Stimulated activated CD4-positive, alpha-beta T cell treated with anti-CD3 and anti-CD28 coated beads, Interleukin-12 subunit alpha, Interleukin-12 subunit beta, amount 100 ng/mL, for 24 hours (primary cell): ENCODE measurements around the gene SEC23B.
"Not testable (repeated sequence)": the region's sequence is repeated elsewhere in the genome, so short reads cannot be mapped to it uniquely, and the experiment has no call there.

Experiments used
- DNase-seq, 2 experiments: peaks; one replicate each; pipeline ENCODE4 v3.0.0-alpha.2; 2020; ENCODE audit warnings: low read depth in 2 of 2

Gene SEC23B

DNA sequence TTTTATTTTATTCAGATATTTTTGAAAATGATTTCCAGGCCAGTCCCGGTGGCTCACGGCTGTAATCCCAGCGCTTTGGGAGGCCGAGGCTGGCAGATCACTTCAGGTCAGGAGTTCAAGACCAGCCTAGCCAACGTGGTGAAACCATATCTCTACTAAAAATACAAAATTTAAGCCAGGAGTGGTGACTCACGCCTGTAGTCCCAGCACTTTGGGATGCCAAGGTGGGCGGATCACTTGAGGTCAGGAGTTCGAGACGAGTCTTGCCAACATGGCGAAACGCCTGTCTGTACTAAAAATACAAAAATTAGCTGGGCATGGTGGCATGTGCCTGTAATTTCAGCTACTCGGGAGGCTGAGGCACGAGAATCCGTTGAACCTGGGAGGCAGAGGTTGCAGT lies 19.0 kb downstream of the SEC23B start:
- DNase-seq, result not testable (repeated sequence)

GRCh38 chr20:18527339-18527738 lies 19.6 kb downstream of the SEC23B start:
- DNase-seq, result no peak

DNA sequence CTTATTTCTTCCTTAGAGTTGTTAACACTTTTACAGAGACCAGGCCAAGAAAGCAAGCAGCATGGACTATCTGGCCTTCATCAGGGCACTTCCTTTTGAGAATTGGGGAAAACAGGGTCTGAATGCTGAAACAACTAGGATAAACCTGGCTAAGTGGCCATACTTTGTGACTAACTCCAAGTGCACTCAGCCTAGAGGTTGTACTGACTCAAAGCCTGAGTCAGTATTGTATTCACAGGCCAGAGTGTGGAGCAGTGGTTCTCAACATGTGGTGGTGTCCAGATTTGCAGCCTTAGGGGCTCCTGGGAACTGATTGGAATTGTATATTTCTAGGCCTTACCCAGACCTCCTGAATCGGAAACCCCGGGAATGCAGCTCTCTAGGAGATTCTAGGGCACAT lies 20.1 kb downstream of the SEC23B start:
- DNase-seq, result no peak

DNA sequence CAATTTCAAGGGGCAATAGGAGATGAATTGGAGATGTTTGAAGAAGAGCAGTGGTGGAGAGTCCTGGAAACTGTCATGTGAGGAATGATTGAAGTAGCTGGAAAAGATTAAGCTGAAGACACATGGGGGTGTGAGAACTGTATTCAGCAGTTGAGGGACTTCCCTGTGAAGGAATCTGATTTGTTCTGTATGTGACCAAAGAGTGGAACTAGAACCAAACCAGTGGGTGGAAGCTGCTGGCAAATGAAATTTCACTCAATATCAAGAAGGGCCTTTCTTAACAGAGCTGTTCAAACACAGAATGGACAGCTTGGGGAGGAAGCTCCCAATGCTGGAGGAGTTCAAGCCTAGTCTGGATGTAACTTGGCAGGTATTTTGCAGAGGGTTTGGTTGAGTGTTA lies 21.3 kb downstream of the SEC23B start:
- DNase-seq, result no peak

DNA sequence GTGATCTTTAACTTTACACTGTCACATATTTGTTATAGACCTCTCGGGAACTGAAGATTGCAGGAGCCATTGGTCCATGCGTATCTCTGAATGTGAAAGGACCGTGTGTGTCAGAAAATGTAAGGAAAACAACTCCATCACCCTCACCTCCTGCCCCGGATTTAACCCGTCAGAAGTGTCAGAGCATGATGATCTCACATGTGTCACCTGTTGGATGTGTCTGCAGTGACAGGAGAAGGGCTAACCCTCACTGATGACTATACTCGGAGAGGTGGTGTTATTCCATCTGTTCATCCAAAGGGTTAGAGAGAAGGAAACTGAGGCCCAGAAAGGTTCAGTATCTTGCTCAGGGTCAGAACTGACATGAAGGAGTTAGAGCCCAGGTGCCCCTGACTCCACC lies 24.9 kb downstream of the SEC23B start:
- no peak for DNase-seq

DNA sequence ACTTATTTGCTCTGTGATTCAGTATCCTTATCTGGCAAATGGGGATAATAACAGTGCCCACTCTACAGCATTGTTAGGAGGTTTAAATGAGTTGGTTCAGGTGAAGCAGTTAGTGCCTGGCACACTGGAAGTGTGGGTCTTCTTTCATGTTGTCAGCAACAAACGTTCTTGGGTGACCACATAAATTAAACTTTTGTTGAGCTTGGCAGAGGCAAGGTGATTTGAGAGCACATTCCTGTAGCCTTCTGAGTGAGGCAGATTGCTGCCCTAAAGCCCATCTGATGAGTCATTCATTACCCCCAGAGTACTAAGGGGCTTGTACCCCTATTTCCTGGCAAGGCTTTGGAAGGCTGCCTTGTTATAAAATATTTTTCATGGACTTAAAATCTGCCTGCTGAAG lies 25.8 kb downstream of the SEC23B start:
- no peak for DNase-seq

DNA sequence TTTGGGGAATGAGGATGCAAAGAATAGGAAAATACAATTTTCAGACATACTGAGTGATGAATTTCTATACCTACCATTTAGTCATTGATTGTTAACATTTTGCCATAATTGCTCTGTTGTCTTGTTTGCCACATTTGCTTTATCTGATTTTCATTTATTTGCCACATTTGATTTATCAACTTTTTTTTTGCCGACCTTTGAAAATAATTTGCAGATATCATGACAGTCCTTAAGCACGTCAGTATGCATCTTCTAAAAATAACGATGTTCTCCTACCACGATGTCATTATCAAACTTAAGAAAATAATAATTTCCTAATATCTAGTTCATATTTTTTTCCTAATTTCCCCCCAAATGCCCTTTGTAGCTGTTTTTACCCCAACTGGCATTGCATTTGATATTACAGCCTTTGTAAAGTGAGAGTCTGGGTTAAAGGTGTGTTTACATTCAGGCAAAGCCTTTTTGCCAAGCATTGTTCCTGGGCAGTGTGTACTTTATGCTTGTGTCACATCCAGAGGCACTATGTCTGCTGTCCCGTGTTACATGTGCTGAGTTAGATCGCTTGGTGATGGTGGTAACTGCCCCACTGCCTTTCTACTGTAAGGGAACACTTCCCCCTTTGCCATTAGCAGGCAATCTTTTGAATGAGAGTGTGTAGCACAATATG lies 26.4 kb downstream of the SEC23B start:
- DNase-seq, result no peak

GRCh38 chr20:18537651-18538050 lies 29.9 kb downstream of the SEC23B start:
- DNase-seq, result no peak

DNA sequence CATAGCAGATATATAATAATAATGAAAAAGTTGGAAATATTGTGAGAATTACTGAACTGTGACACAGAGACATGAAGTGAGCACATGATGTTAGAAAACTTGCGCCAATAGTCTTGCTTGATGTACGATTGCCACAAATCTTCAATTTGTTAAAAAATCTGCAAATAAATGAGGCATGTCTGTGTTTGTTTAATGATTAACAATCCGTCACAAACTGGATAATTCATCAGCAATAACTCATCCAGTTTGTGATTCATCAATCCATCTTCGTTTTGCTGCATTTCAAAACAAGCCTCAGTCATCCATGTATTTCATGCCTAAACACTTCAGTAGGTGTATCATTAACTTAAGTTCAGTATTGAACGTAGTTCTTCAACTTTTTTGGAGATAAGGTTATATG lies 34.0 kb downstream of the SEC23B start:
- no peak for DNase-seq

DNA sequence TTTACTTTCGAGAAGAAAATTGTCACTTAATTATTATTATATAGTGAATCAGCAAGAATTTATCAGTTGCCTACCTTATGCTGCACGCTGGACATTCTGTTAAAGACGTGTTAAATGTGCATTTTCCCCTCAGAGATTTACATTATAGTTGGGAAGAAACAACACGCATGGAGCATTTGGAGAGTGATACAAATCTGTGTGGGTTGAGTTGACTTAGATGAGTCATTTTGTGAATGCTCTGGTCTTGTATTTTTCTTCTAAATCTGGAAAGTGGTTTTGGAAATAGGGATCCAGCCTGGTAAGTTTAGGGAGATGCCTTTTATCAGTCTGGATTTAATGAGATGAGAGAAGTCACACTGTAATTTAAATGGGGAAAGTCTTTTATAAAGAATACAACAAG lies 35.5 kb downstream of the SEC23B start:
- DNase-seq, result no peak

- DNase-seq, result no peak
Measured at GRCh38 chr20:18543932-18544331, 36.2 kb downstream of the SEC23B start.

DNA sequence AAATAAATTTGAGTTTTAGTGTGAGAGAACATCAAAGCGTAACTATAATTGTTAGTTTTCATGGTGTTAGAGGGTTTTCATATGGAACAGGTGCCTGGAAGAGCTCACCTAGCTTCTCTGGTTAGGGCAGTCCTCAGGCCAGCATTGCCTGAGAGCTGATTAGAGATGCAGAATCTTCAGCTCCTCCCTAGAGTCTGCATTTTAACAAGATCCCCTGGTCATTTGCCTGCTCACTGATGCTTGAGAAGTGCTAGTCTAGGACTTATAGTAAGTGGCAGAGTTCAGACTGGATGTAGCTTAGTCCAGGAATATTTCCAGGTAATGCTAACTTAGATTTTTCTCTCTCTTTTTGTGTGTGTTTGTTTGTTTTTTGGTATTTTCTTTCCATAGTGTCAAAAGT lies 37.8 kb downstream of the SEC23B start:
- DNase-seq, result no peak

- no peak for DNase-seq
Measured at GRCh38 chr20:18548465-18548864, 40.7 kb downstream of the SEC23B start.

GRCh38 chr20:18553746-18554145 lies 46.0 kb downstream of the SEC23B start:
- DNase-seq, result no peak

DNA sequence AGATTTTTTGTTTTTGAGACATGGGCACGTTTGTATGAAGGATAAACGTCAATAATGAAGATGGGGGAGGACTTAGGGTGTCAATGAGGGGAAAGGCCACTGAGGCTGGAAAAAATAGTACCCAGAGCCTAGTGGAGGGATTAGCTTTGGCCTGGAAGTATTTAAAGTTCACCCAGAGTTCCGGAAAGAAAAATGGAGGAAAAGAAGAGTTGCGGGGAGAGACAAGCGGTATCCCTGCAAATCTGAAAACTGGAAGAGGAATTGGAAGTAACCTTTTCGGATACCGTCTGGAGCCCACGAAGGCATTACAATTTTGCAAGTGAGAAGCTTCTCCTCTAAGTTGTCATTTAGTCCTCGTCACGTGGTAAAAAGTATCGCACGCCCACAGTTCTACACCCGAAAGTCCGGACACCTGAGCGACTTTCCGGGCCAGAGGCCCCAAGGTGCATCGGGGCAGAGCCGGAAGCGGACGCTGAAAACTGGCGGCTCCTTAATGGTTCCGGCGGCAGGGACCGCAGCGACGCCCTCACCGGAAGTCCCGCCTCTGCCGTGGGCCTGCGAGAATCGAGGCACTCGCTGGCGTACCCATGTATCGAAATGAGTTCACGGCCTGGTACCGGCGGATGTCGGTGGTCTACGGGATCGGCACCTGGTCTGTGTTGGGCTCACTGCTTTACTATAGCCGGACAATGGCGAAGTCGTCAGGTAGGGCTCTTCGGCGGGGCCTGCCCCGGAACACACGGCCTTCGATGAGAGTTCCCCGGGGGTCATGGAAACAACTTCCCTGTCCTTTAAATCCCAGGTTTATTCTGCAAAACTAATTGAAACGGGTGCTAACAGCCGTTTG lies 59.4 kb downstream of the SEC23B start, which contains the start of gene SMIM26:
SMIM26 (plus strand) TSS at position 541 of the 847 bp plus-strand sequence; CDS start at position 588, 47 bp downstream.
- peak; percentile 89 to 92 for DNase-seq

GRCh38 chr20:18567739-18568091 lies 60.0 kb downstream of the SEC23B start:
- no peak for DNase-seq

- no peak for DNase-seq
Measured at GRCh38 chr20:18571009-18571408, 63.3 kb downstream of the SEC23B start.

- no peak for DNase-seq
Measured at GRCh38 chr20:18571578-18571977, 63.8 kb downstream of the SEC23B start.

DNA sequence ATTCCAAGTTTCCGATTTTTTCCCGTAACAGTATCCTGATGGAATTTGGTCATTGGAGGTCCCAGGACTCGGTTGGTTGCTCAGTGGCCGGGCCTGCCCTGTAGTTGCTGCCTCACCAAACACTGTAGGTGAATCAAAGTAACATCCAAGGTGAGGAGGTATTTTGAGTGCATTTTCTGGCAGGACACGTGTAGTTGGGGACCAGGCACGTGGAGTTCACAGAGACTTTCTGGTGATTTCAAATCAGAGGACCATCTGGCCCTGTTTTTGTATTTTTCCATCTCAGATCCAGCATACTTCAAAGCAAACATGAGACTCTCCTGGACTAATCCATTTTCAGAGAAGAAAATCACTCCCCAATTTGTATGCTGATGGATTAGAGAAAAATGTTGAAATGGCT lies 70.2 kb downstream of the SEC23B start:
- no peak for DNase-seq

DNA sequence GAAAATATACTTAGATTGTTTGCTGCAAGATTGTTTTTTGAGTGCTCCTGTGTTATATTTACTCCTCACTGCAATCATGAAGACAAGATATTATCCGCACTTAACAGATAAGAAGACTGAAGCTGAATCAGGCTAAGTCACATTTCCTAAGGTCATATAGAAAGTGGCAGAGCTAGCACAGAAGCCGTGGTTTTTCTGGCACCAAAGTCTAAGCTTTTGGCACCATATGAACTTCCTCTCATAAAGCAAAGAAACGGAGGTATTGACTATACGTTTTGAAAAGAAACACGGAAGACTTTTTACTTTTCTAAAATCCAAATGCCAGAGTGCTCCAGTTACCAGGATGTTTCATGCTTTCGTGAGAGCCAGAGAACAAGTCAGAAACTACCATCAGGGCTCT lies 70.8 kb downstream of the SEC23B start:
- no peak for DNase-seq

DNA sequence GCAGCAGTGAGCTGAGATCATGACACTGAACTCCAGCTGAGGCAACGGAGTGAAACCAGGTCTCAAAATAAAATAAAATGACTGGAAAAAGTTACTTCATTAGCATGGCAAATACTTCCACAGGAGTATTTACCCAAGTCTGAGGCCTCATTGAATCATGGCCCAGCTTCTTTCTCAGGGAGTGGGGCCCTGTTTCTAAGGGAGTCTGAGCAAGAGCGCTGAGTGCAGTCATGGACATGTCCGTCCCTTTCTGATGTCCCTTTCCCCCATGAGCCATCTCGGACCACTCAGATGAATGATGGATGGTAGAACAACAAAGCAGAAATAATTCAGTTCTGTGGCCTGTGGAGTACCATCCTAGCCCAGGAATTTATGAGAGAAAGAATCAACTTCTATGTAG lies 72.3 kb downstream of the SEC23B start:
- DNase-seq, result no peak

- DNase-seq, result no peak
Measured at GRCh38 chr20:18585134-18585533, 77.4 kb downstream of the SEC23B start.
